DMS114 treated with DMSO at 0.1 percent for 48 hours (cell line): Measurements from ENCODE around the gene HRAS.
A peak's percentile ranks its signal among the peaks of the same experiment; 100 is the strongest.

Source experiments
- DNase-seq: peaks from one replicate; lab custom pipeline; 2025; ENCODE audit not compliant: unreplicated experiment; lab: John Stamatoyannopoulos, UW

HRAS gene

DNA sequence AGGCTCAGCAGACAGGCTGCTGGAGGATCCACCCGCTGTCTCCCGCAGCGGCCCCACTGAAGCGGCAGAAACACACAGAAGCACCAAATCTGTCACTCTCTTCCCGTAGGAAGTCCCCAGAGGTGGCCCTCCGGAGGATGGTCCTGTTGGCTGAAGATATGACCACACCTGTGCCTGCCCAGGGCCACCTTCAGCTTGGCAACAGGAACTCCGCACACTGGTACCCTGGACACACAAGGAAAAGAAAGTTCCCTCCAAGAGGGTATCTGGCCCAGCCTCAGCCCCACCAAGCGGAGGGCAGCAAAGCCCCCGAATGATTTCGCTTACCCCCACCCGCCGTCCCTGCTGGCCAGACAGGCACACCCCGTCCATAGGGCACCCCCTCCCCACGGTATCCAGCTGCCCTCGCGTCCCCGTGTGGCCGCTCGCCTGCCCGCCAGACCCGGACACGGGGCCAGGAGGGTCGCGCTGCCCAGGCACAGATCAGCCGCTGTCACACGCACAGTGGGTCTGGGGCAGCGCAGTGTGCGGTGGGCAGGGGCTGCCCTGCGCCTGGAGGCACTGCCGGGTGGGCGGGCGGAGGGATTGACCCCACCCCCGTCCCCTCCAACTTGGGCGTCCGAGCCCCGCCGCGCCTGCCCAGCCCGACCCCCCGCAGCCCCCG lies 32.4 kb upstream of the HRAS start:
- DNase-seq, result no peak

GRCh38 chr11:567011-567628 lies 31.7 kb upstream of the HRAS start:
- no peak for DNase-seq

DNA sequence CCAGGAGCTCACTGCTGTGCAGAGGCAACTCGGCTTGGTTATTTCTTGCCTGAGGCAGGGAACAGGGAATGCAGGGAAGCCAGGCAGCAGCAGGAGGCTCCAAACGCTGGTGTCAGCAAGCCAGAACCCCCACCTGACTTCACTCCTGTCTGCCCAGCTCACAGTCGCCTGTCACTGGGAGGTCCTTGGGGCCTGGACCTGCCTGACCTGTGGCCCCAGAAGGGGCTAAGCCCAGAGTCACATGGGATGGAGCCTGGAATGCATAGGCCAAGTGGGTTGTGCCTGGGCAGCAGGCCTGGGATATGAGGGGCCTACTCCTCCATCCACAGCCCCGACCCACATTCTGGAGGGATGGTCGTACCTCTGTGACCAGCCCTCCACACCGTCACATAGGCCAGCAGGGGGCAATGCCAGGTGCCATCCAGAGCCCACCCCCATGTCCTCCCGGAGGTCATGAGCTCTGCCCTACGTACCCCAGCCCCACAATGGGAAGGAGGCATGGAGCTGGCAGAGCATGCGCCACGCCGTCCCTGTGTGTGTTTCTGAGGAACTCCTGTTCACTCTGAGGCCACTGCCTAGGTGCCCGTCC lies 30.6 kb upstream of the HRAS start:
- DNase-seq, result no peak

GRCh38 chr11:563812-564578 lies 28.6 kb upstream of the HRAS start:
- no peak for DNase-seq

GRCh38 chr11:563066-563811 lies 27.9 kb upstream of the HRAS start:
- DNase-seq, result no peak

DNA sequence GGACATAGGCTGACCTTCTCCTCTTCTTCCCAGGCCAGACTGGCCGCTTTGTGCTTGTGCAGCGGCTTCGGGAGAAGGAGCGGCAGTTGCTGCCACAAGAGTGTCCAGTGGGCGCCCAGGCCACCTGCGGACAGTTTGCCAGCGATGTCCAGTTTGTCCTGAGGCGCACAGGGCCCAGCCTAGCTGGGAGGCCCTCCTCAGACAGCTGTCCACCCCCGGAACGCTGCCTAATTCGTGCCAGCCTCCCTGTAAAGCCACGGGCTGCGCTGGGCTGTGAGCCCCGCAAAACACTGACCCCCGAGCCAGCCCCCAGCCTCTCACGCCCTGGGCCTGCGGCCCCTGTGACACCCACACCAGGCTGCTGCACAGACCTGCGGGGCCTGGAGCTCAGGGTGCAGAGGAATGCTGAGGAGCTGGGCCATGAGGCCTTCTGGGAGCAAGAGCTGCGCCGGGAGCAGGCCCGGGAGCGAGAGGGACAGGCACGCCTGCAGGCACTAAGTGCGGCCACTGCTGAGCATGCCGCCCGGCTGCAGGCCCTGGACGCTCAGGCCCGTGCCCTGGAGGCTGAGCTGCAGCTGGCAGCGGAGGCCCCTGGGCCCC lies 26.8 kb upstream of the HRAS start:
- no peak for DNase-seq

DNA sequence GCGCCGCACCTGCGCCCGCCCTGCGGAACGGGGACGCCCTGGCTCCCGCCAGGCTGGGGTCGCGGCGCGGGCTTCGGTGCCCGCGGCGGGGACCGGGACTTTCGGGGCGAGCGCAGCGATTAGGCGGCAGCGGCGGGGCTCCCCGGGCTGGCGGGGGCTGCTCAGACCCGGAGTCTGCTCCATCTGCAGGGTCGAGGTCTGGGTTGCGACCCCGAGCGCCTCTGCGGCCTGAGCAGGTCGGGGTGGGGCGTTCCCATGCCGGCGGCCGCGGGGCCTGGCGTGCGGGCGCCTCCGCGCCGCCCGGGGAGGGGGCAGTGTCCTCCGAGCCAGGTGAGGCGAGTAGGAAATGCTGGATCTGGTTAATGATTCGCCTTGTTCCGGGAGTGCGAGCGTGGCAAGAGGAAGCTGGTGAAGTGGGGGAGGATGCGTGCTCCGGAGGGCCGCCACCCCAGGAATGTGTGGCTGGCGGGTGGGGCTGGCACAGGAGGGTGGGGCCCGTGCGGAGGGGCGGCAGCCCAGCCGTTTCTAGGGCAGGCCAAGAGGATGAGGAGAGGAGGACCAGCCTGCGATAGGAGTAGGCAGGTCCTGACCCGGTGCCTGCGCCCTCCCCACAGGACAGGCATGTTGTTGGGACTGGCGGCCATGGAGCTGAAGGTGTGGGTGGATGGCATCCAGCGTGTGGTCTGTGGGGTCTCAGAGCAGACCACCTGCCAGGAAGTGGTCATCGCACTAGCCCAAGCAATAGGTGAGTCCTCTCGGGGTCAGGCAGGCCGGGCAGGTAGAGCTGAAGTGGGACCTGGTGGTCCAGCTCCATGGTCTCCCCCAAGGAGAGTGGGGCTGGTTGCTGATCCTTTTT lies 26.0 kb upstream of the HRAS start:
- no peak for DNase-seq

DNA sequence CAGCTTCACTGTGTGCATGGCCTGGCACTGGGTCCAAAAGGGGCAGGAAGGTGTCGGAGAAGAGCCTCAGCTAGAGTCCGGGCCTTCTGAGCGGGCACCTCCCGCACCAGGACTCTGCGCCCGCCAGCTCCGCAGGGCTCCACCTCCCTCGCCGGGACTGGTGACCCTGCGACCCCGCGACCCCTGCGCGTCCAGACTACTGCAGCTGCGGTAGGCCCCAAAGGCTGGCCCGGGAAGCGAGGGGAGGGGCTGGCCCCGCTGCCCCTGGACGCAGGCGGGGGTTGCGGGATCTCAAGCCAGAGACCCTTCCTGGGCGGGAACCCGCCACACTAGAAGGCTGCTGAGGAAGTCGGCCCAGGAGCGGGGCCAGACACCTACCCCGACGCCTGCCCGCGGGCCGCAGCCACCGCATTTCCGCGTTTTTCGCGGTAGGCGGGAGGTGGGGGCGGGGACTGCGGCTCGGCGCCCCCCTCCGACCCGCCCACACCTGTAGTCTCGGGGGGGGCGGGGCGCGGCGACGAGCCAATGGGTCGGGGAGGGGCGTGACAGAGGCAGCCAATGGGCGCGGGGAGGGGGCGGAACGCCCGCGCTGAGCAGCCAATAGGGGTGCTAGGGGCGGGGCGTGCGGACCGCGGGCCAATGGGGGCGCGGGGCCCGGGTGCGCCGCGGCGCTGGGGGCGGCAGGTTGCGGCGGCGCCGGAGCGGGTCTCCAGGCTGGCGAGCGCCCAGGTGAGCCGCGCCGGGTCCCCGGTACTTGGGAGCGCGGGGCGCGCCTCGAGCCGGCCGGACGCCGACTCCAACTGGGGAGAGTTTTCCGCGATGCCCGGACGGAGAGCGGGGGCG lies 25.1 kb upstream of the HRAS start, which contains the start of the genes LMNTD2 and RASSF7:
TSS of gene LMNTD2 (minus strand) at position 434 of the 843 bp plus-strand sequence. CDS start at position 412, 22 bp downstream.
TSS of gene RASSF7 (plus strand) at position 666 of the 843 bp plus-strand sequence. CDS start 799 bp downstream, outside the sequence.
- peak; percentile 49 for DNase-seq

DNA sequence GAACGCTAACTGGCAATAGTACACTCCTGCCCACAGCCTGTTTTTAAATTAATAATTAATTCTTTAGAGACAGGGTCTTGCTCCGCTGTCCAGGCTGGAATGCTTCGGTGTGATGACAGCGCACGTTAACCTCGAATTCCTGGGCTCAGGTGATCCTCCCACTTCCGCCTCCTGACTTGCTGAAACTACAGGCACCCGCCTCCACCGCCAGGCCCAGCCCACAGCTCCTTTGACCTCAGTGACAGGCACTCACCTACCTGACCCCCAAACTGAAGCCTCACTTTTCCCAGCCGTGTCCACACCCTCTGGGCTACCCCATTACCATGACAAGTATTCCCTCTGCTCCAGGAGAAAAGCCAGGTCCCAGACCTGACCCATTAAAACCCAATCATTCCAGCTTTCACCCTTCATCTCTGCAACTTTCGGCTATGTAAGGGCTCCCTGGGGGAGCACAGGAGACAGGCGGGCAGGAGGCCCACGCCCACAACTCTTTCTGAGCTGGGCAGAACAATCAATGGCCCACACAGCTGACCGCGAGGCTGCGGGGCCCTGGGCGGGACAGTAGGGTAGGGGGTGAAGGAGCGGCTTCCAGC lies 24.4 kb upstream of the HRAS start:
- no peak for DNase-seq

GRCh38 chr11:559020-559620 lies 23.7 kb upstream of the HRAS start:
- DNase-seq, result no peak

GRCh38 chr11:558503-558902 lies 23.1 kb upstream of the HRAS start:
- DNase-seq, result no peak

DNA sequence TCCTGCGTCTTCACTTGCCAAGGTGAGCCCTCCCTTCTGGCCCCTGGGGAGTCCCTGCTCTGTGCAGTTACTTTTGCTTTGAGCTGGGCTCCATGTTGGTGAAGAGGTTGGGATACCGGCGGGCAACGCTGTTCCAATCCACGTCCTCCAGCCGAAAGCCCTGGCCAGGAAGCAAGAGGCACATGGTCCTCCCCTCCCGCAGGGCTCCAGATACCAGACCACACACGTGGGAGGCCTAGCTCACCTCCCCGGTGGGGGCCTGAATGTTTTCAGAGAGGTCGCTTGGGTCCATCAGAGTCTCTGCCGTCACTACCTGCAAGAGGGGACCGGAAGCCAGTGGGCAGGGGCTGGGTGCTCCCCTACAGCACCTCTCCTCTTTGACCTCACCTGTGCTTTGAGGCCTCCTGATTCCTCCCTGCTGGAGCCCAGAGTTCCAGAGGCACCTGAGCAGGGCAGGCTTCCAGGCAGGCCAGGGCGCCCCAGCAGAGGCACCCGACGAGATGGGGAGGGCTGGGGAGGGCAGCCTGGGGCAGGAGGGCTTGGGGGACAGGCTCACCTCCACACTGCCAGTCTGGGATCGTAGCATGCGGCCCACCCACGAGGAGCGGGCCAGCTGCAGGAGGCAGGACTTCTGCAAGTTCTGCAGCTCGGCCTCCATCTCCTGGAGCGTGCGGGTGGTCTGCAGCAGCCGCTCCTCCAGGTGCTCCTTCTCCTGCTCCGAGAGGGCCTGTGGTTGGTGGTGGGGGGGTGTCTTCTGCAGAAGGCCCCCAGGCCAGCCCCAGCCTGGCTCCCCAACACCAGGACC lies 22.2 kb upstream of the HRAS start:
- no peak for DNase-seq

DNA sequence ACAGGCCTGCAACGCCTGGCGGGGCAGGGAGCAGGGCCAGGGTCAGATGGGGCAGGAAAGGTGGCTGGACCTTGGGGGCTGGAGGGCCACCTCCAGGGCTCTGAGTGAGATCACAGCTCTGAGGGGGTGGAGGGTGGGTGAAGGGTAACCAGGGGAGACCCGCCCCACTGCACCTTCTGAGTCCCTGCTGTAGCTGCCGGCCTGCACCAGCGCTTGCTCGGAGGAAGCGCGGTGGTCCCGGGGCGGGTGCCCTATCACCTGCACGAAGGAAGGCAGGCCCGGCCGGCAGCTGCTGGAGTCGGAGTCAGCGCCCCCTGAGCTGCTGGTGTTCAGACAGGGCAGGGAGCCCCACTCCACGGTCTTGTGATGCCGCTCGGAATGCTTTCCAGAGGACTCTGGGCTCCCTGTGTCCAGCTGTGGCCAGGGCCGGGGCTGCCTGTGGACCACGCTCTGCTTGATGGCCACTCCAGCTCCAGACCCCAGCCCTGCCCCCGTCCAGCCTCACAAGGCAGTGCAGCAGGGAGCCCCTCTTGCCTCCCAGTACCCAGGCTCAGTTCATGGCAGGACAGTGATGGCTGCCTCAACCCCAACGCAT lies 21.4 kb upstream of the HRAS start:
- no peak for DNase-seq

GRCh38 chr11:555780-556661 lies 20.6 kb upstream of the HRAS start:
- DNase-seq, result no peak

DNA sequence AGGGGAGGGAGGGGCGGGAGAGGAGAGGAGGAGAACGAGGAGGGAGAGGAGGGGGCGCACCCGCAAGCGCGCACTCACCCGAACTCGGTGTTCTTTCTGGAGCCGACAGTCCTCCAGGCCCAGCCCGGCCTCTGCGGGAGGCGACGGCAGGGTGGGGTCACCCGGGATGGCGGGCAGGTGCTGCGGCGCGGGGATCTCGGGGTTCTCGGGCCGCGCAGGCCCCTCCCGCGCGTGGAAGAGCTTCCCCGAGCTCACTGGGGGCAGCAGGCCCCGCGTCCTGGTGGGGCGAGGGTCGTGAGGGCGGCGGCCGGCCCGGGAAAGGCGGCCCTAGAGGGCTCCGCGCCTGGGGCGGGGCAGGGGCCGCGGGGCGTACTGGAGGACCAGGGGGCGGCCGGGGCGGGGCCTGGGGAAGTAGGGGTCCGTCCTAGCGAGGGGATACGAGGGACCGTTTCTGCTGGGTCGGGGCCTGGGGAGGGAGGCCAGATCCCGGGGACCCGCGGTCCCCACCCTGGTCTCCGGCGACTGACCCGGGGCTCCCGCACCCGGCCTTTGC lies 19.9 kb upstream of the HRAS start:
- DNase-seq, result no peak
